ENCODE data around the gene CSK. TPM values are rescaled to one million over a fixed set of nuclear protein-coding genes. Genes with fewer than 3 reads are reported as not detected.

Gene CSK
- total and polyA plus RNA-seq, 2 of the 8 experiments (the other 6 are each of a cell fraction or from before 2014, with no cell fraction given), result 13.7 to 50.2 TPM

GRCh38 chr15:74794970-74795349 lies 13.1 kb downstream of the CSK start (continued):
- TF ChIP-seq SIN3A (conservative IDR thresholded peaks at IDR 0.05 in 1 of 2, IDR thresholded peaks at IDR 0.05 in 1 of 2; ENCODE audit: low read depth in 1 of 2, low read length in 2 of 2) (no peak), ASH2L (IDR thresholded peaks at IDR 0.05; ENCODE audit: low read length) (no peak), EP300 (IDR thresholded peaks at IDR 0.05; ENCODE audit: borderline replicate concordance in 1 of 2, low read depth in 2 of 2, low read length in 2 of 2) (no peak)
